Left colon (tissue), 2 donors: ENCODE results near the gene YIPF3. TPM values are rescaled to one million over a fixed set of nuclear protein-coding genes. Genes with fewer than 3 reads are reported as not detected.

Experiments
- ATAC-seq: fragments of 200-7000 bp; cut with Tn5 transposase; one replicate; pipeline ENCODE4 v1.9.1; 2020; ENCODE audit warnings: mild to moderate bottlenecking, moderate library complexity
- DNase-seq, 2 donors: peaks; one replicate each; pipeline ENCODE4 v3.0.0-alpha.2; 2020
- intact Hi-C, 2 donors: fragments of 100-400 bp; cut with DNase I in 1 of 2; cut with micrococcal nuclease in 1 of 2; formaldehyde crosslinking; loops; one replicate each; pipeline versions ENCODE4 v1.11.2 to v1.14.0; 2022; cut with DNase I, micrococcal nuclease
- total RNA-seq, 2 donors: library from RNA; stranded (reverse); fragmentation: NEBNext Ultra II Directional; extraction: Animal tissue kit (Norgen Biotek cat#: 25700); gene quantifications; one replicate each; pipeline ENCODE4 v1.2.1, GENCODE V29; 2021
- donor health status: DM: no; HTN: no; CAD: no.
- donor health status: DM: yes; HTN: yes; CAD: no.

YIPF3 gene
- total RNA-seq, 2 donors from 2014 or later = 113 to 134 TPM

DNA sequence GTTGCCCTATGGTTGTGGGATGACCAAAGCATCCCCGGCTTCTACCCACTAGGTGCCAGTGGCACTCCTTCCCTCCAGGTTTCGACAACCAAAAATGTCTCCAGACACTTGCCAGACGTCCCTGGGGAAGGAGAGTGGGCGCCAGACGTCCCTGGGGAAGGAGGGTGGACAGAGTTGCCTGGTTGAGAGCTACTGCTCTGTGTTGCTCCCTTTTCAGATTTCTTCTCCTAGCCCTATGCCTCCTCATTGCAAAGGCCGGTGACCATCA is 19.7 kb downstream of the YIPF3 start:
- intact Hi-C loops = loop anchor here in 1 of 2 donors (5.0 kb wide), 1 partner anchor 45 kb away; no protein-coding TSS in a partner anchor
- ATAC-seq = no peak
- no peak for DNase-seq

DNA sequence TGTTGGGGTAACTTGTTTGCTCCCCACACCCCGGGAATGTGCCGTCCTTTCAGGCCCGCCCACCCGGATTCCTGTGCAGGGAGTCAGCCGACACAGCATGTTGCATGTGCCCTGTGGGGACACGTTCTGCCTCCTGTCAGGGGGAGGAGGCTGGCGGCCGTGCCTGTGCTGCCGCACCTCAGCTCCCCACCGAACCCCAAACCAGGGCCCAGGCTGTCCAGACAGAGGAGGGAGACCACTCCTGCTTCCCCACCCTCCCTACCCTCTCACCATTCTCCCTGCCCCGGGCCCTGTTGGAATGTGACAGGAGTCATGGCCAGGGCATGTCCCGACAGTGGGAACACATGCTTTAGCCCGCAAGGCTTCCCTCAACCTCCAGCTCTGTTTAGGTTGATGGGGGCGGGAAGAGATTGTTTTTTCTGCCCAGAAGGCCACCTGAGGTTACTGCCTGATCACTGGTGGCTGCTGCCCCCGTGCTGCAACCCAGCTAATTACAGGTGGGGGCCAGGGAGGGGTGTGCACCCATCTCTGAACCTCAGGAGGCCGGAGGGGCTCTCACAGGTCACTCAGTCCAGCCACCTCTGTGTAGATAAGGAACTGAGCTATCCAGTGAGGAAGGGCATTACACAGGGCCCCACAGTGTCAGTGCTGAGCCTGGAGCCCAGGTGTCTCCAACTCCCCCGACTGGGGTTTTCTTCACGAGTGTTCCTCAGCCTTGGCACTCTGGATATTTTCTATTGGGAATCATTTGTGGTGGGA is 20.2 kb downstream of the YIPF3 start:
- intact Hi-C loops = loop anchor here in 1 of 2 donors (5.0 kb wide), 1 partner anchor 44 kb away; no protein-coding TSS in a partner anchor
- peak; percentile 23 for ATAC-seq
- no peak for DNase-seq

DNA sequence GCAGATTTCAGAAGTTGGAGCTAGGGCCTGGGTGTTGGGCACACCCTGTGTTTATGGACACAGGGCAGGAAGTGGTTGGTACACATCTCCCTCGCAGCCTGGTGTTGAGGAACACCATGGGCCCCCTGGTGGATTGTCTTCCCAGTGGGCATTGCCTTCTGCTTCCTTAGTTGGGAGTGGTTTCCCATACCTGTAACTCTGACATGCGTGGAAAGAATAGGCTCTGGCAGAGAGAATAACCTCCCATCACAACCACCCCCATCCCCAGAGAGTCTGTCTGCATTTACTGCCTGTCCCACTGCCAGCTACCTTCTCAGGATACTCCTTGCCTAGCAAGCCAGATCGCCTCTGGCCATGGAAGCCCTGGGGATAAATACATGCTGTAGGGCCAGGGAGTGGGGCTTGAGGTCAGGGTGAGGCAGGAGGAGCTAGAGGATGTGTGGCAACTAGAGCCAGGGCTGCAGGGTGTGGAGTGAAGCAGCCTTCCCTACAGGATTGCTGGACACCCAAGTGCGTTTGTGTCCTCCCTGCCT is 21.3 kb downstream of the YIPF3 start:
- intact Hi-C loops = loop anchor here in 1 of 2 donors (5.0 kb wide), 1 partner anchor 43 kb away; no protein-coding TSS in a partner anchor
- ATAC-seq (peak; percentile 88), DNase-seq (no peak)

DNA sequence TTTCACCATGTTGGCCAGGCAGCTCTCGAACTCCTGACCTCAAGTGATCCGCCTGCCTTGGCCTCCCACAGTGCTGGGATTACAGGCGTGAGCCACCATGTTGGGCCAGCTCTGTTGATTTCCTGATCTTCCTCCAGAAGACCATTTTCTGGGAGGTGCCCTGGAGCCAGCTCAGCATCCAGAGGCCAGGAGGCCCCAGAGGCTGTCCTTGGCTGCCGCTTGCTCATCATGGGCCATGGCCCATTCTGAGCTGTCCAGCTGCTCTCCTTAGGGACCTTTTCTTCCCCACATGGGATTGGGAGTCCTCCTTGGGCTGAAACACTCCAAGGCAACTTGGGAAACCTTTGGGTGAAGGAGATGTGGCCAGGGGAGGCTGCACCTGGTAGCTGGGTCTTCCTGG is 22.0 kb downstream of the YIPF3 start:
- DNase-seq (no peak), ATAC-seq (no peak)
- intact Hi-C loops = loop anchor here in 1 of 2 donors (5.0 kb wide), 1 partner anchor 42 kb away; no protein-coding TSS in a partner anchor

DNA sequence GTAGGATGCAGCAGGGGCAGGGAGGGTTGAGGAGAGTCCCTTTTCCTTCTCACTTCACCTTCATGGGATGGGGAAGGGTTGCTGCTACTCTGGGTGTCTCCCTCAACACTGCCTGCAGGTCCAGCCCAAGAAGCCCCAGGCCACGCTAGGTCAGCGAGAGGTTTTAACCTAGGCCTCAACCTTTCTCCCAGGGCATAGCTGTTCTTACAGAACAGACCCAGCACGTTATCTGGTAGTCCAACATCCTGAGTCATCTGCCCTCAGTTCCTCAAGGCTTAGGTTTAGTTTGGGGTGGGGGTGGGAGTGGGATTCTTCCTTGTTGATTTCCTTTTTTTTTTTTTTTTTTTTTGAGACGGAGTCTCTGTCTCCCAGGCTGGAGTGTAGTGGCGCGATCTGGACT is 22.4 kb downstream of the YIPF3 start:
- intact Hi-C loops = no loop called here
- DNase-seq (no peak), ATAC-seq (no peak)

DNA sequence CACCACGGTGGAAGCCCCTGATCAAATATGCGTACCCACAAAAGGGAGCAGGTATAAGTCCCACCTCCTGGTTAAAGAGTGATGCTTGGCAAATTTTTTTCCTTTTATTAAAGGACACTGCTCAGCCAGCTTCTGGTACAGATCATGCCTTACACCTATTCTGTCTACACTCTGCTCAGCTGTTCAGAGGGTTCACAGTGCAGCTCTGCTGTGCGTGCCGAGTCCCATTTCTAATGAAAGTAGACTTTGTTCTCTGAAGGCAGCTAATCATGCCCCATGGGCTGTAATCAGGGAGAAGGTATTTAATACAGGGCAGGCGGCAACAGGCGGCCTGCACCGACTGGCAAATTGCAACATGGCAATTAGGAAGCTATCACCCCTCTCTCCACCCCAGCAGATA is 22.9 kb downstream of the YIPF3 start:
- intact Hi-C loops = no loop called here
- DNase-seq = no peak
- ATAC-seq = no peak

DNA sequence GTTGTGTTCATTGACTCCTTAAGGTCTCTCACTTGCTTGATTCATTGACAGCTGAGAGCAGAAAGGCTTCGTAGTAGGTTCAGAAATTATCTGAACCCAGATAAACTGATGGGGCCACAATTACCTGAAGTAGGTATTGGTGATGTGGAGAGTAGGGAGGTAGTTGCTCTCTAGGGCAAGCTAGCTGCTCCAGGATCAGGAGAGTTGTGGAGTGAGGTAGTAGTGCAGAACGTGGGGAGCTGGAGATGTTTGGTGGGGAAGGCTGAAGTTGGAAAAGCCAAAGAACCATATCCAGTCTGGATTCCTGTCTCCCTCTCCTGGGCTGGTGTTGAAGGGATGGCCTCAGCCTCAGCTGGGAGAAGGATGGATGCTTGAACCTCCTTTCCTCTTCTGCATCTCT is 23.5 kb downstream of the YIPF3 start:
- intact Hi-C loops = no loop called here
- DNase-seq = no peak
- ATAC-seq = no peak

DNA sequence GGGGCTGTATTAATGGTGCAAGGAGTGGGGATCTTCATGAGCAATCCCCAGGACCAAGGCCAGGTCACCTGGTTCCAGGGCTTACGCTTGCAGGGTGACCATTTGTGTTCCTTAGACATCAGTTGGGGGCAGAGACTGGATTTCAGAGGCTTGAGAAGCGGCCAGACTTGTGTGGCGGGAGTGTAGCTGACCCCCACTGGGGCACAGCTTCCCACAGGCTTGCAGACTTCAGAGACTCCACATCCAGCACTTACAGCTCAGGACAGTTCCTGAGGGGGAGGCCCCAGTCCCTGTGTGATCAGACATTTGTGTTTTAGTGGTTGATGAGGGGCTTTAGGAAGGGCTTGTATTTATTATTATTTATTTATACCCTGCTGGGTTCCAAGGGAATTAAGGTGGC is 24.1 kb downstream of the YIPF3 start:
- DNase-seq = no peak
- intact Hi-C loops = no loop called here
- no peak for ATAC-seq

DNA sequence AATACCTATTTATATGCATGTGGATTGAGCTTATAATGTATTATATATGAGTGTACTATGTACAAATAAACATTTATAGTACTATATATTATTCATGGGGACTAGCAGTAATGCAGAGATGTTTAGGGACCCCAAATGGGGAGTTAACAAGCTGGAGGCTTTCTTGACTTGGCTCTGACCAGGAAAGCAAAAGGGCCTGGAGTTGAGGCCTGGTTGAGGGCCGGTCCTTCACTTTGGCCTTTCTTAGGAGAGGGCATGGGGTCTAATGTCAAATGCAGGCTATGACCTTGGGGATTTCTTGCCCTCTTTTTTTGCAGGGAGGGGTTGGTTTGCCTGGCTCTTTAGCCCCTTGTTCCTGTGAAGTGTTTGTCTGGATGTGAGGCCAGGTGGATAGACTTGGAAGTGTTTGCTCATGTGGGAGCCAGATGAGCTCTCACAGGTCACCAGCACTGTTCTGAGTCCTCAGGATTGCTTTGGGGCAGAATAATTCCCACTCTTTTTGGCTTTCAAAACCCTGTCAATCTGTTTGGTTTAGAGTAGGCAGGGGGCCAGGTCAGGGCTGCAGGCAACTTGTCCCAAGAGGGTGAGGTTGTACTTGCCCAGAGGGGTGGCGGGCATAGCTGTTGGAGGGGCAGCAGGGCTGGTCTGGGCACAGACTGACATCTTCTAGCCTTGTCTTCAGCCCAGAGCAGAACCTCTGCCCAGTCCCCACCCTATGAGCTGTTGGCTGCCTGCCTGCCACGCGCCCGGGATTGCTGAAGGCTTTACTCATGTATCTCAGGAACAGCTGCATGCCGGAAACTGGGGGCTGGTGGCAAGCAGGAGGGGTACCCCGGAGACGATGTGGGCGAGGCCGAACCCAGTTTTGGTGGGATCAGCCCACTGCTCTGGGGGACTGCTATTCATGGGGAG is 24.7 kb downstream of the YIPF3 start:
- peak in 1 of 2 donors; percentile 70 for DNase-seq
- intact Hi-C loops = no loop called here
- ATAC-seq = peak; percentile 70

DNA sequence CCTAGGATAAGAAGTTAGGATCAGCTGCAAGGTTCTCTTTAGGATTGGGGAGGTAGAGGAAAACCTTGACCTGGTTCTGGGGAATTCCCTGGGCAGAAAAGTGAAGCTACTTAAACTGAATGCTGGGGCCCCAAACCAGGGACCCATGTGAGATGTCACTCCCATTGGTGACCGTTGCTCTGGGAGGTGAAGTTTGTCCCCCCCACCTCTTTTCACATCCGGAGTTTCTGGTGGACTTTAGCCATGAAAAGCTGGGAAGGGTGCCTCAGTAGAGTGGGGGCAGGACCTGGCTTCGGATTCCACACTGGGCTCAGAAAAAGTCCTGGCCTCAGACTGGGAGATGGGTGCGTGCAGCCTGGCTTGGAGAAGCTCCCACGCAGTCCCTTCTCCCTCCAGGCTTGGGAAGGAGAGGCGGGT is 26.2 kb downstream of the YIPF3 start:
- no peak for DNase-seq
- ATAC-seq = no peak
- intact Hi-C loops = no loop called here

DNA sequence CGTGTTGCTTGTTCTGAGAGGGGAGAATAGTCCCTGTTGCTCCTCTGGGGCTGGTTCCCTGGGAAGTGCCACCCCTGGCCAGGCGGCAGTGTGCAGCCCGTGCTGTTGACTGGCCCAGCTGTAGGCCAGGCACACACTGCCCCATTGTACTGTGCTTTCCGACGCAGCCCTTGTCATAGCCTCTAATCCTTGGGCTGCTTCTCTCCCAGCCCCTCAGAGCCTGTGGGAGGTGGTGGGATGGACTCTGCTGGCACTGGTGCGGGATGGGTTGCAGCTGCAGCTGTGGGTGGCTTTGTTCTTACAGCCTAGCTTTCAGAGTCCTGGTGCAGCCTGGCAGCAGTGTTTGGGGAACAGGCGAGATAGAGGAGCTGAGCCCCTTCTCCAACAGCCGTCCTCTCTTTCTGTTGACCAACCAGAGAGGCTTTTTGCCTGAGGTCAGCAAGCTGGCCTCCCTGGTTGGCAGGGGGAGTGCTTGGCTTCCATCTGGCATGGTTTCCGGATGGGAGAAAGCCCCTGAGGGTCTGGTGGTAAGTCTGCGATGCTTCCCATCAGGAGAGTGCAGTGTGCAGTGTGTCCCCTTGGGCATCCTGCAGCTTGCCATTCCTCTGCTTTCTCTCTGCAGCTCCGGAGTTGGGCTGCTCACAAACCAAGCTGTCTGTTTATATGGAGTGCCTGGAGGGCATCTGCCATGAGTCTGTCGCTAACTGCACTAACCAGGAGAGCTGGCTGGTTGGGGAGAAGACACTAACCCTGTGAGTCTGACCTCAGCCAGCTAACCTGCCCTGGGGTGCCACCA is 27.3 kb downstream of the YIPF3 start:
- intact Hi-C loops = no loop called here
- no peak for DNase-seq
- ATAC-seq = no peak

DNA sequence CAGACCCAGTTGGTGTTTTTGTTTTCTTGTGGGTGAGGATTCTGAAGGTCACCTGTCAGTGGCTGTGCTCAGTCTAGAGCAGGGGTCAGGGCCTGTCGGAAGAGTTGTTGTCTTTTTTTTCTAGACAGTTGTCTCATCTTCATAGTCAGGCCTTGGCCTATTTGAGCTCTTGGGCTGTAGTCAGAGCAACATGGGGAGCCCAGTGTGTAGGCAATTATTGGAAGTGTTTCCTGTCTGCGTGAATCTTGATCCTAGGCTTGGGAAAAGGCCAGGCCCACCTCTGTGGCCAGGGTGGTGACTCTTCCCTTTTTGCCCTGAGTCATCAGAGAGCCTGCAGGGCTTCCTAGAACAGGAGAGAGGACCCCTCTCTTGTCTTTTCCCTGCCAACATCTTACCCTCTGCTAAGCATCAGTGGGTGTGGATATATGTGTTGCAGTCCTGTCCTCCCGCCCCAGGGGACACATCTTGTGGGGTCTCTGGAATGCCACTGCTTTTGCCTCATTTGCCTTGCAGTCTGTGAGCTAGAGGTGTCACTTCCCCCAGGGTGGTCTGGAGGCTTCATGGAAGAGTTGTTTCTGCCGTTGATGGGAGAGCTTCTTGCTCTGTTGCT is 28.0 kb downstream of the YIPF3 start:
- DNase-seq (no peak), ATAC-seq (no peak)
- intact Hi-C loops = no loop called here

DNA sequence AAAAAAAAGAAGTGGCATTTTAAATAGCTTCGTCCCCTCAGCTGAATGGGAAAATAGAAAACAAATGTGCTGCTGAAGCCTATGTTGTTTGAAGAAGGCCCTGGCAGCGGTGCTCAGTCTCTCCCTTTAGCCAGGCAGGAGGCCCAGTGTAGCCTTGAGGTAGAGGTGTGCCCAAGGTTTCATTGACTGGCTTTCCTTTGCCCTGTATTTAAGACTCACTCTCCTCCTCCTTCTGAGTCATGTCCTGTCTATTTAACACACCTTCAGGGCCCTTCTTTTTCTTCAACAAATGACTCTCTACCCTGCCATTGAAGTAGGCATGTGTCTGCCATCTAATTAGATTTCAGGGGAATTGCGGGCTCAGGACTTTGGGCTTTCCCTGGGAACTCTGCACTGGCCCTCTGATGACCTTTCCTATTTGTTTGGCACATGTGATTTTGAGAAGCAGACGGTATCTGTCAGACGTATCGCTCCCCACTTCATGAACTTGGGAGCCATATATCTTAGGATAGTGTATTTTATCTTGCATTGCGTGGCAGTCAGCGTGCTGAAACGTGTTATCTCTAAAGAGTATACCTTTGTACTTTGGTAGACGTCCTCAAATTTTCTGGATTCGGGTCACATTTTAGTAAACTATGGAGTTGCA is 35.0 kb downstream of the YIPF3 start:
- intact Hi-C loops = no loop called here
- ATAC-seq = no peak
- DNase-seq = no peak

DNA sequence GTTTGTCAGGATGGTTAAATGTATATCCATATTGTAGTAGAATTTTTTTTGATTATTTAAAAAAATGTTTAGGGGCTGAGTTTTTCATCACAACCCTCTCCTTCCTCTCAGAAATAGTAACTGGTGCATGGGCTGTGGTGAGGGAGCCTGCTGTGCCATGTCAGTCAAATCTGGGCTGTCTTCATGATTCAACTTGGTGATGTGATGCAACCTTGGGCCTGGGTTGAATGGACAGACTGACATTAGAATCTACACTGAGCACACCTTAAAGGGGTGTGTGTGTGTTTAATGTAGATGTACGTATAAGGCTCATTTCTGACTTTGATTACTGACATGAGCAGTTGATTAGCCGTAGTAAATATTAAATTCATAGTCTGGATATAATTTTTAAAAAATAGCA is 35.7 kb downstream of the YIPF3 start:
- no peak for DNase-seq
- intact Hi-C loops = no loop called here
- ATAC-seq = no peak

DNA sequence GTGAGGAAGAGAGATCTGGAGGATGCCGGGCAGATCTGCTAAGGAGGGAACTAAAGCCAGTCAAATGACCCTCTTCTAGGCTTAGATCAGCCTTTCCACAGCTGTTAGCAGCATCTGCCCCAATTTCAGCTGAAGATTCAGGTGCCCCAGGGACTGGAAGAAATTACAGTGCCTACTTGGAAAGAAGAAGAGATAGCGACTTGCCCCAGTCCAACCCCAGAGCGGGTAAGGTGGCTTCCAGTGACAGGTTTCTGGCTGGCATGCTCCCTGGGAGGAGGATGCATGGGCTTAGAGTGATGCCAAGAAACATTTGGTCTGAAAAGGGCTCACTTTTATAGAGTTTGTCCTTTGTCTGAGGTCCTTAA is 38.7 kb downstream of the YIPF3 start:
- peak; percentile 9 for ATAC-seq
- intact Hi-C loops = no loop called here
- DNase-seq = no peak

DNA sequence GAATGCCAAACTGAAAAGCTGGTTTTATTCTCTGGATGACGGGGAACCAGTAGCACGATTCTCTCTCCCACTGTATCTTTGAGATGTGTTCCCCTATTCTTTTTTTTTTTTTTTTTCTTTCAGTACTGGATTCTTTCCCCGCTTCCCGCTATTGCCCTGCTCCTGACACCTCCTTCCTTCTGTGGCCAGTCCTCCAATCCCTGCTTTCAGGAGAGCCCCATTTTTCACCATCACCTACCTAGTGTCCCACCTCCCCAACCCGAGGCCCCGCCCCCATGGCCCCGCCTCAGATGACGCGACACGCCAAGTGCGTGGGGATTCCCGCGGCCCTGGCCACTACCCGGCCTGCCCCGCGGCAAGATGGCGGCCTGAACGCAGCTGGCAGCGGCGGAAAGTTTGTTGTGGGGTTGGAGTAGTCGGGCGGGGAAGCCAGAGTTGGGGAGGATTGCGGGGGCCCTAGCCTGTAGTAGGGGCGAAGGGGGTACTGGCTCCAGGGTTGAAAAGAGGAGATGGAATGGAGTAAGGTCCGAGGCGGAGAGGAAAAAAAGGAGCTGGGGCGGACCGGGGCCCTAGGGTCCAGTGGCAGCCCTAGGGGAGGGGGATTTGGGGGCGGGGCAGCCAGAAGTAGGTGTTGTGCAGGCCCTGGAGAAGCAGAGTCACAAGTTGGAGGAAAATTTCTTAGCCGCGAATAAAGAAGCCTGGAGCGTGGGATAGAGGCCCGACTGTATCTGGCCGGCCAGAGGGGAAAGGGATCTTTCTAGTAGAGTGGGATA is 39.3 kb downstream of the YIPF3 start, which contains the start of gene TJAP1:
TSS of gene TJAP1 (plus strand) at position 336 of the 773 bp plus-strand sequence. CDS start 21,432 bp downstream, outside the sequence.
- ATAC-seq = peak; percentile 100
- peak; percentile 90 to 96 for DNase-seq
- intact Hi-C loops = no loop called here

DNA sequence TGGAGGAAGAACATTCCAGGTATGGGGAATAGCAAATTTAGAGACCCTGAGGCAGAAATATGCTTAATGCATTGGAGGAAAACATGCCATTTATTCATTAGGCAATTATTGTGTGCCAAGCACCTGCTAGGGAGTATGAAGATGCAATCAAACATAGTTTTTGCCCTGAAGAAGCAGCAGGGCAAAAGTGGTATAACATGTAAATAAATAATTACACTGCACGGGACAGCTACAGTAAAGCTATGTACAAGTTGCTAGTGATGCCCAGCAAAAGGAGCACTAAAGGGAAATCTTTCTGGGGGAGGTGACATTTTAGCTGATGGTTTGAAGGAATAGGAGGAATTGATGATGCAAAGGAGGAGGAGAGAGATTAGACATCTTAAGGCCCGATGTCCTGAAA is 40.0 kb downstream of the YIPF3 start:
- intact Hi-C loops = no loop called here
- ATAC-seq = no peak

More for the DNA sequence above, 40.0 kb downstream of the YIPF3 start:
- DNase-seq = no peak
